K562 (cell line): ENCODE measurements around the gene ITGAE. TPM values are rescaled to one million over a fixed set of nuclear protein-coding genes. Genes with fewer than 3 reads are reported as not detected.

Source experiments
- CREM ChIP-seq: IDR thresholded peaks from 2 replicates; pipeline ENCODE4 v1.6.1; 2014; ENCODE audit warnings: antibody characterized with exemption, low read depth
- DPF2 ChIP-seq: fragments of 450-650 bp; IDR thresholded peaks from 2 replicates; pipeline ENCODE4 v1.6.1; 2016
- ELF1 ChIP-seq: fragments of 200-800 bp; sonication (Bioruptor generic); IDR thresholded peaks from 2 replicates; pipeline ENCODE4 v1.6.1; 2016; ENCODE audit warnings: missing genetic modification characterization, missing compliant biosample characterization
- RBBP5 ChIP-seq: fragments of 200-600 bp; sonication (generic); IDR thresholded peaks from 2 replicates; pipeline ENCODE4 v1.6.1; 2012; ENCODE audit warnings: borderline replicate concordance, mild to moderate bottlenecking, low read length, control low read depth, inconsistent platforms; ENCODE audit not compliant: insufficient read depth, poor library complexity, severe bottlenecking
- SOX6 ChIP-seq: fragments of 450-650 bp; IDR thresholded peaks from 2 replicates; pipeline ENCODE4 v1.6.1; 2014; ENCODE audit warnings: mild to moderate bottlenecking
- SPI1 ChIP-seq: IDR thresholded peaks from 2 replicates; pipeline ENCODE4 v1.6.1; 2011; ENCODE audit warnings: low read depth, low read length, control low read depth, borderline replicate concordance
- ZKSCAN3 ChIP-seq: fragments of 250-450 bp; sonication (Bioruptor Pico); IDR thresholded peaks from 2 replicates; pipeline ENCODE4 v1.4.0; 2020
- polyA plus RNA-seq, 8 experiments: library from polyadenylated mRNA; depleted of rRNA in 4 of 8; stranded (reverse) in 5 of 8; unstranded in 3 of 8; fragments of >200 nt; fragmentation: Nextera tagmentation in 2 of 8; fragmentation: Illumina TruSeq in 1 of 8; extraction: Ambion mirVana in 2 of 8; extraction: Trizol in 1 of 8; gene quantifications; 2 replicates each; pipeline versions ENCODE4 v1.2.1 to v1.2.3, GENCODE V29; 2011 to 2014; ENCODE audit warnings: inconsistent platforms in 1 of 8, missing spikeins in 1 of 8
- total RNA-seq, 7 experiments: library from RNA; depleted of rRNA in 6 of 7; stranded (reverse); fragments of >200 nt in 6 of 7; fragmentation: Illumina TruSeq in 2 of 7; extraction: Trizol in 2 of 7; gene quantifications; 2 replicates each; pipeline versions ENCODE4 v1.2.1 to v1.2.3, GENCODE V29; 2011 to 2021; ENCODE audit warnings: low replicate concordance in 1 of 7
- TF ChIP-seq, protein P1 (sequence below), 2 experiments: fragments of 450-650 bp; conservative IDR thresholded peaks; 2 replicates each; pipeline ENCODE4 v1.6.1; 2017; ENCODE audit warnings: mild to moderate bottlenecking in 2 of 2, moderate library complexity in 2 of 2
- TF ChIP-seq, protein P2 (sequence below): fragments of 250-450 bp; sonication (Bioruptor Pico); IDR thresholded peaks from 2 replicates; pipeline ENCODE4 v1.8.0; 2022; ENCODE audit warnings: inconsistent platforms, mild to moderate bottlenecking, moderate library complexity, borderline replicate concordance
- TF ChIP-seq, protein P3 (sequence below), 2 experiments: IDR thresholded peaks; 2 replicates each; pipeline ENCODE4 v1.6.1; 2012; ENCODE audit warnings: improper control_type of control experiment in 2 of 2, low read depth in 2 of 2, low read length in 2 of 2, borderline replicate concordance in 1 of 2
- TF ChIP-seq, protein P4 (sequence below): fragments of 450-650 bp; IDR thresholded peaks from 2 replicates; pipeline ENCODE4 v1.7.1; 2018; ENCODE audit warnings: mild to moderate bottlenecking, low read depth; ENCODE audit not compliant: partially characterized antibody
- TF ChIP-seq, protein P5 (sequence below): sonication (generic); formaldehyde crosslinking; IDR thresholded peaks from 2 replicates; pipeline ENCODE4 v1.8.0; 2022; ENCODE audit warnings: missing genetic modification reagents, mild to moderate bottlenecking, moderate library complexity, borderline replicate concordance
- TF ChIP-seq, protein P6 (sequence below): fragments of 250-450 bp; sonication (Bioruptor Pico); IDR thresholded peaks from 2 replicates; pipeline ENCODE4 v1.5.0; 2020; ENCODE audit warnings: mild to moderate bottlenecking, borderline replicate concordance

Gene ITGAE
- total and polyA plus RNA-seq, 9 of the 15 experiments (the other 6 are each of a cell fraction or from before 2014, with no cell fraction given): 14.8 to 160 (median 27.0) TPM

DNA sequence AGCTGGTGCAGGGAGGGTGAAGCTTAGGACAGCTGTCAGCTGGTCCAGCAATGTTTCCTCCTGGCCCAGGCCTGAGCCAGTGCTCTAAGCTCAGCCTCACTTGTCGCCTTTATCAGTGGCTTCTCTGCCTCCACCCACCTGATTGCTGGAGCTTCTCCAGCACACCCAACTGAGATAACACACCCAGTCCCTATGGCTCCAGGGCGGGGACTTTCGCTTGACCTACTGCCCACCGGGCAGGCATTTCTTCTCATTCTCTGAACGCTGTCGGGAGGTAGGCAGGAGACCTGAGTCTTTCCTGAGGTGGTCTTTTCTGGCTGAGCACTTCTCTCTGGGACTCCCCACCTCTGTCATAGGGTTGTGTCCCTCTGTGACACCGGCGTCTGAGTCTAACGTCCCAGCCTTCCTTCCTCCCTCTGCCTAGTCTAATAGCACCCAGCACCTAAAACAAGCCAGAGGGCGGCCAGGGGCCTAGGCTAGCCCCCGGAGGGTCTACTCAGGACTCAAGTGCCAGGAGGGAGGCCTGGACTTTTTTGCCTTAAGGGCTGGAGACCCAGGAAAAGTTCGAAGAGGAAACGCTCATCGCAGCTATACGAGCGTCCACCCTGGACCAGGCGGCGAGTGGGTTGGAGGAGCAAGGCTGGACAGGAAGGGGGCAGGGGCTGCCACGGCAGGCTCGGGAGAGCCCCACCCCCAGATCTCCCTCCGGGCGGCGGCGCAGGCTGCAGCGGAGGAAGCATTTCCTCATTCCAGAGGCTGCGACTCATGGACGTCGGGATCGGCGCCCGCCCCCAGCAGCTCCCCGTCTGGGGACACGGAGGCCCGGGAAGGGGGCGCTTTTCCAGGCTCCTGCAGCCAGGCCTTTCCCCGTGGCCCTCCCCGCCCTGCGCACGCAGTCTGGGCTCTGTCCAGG lies 133.4 kb downstream of the ITGAE start (continued):
- TF ChIP-seq, protein P1, sequence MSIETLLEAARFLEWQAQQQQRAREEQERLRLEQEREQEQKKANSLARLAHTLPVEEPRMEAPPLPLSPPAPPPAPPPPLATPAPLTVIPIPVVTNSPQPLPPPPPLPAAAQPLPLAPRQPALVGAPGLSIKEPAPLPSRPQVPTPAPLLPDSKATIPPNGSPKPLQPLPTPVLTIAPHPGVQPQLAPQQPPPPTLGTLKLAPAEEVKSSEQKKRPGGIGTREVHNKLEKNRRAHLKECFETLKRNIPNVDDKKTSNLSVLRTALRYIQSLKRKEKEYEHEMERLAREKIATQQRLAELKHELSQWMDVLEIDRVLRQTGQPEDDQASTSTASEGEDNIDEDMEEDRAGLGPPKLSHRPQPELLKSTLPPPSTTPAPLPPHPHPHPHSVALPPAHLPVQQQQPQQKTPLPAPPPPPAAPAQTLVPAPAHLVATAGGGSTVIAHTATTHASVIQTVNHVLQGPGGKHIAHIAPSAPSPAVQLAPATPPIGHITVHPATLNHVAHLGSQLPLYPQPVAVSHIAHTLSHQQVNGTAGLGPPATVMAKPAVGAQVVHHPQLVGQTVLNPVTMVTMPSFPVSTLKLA (conservative IDR thresholded peaks at IDR 0.05): peak in 1 of 2 experiments; percentile 9; a peak in 1 of 4 replicates
- TF ChIP-seq, protein P2, sequence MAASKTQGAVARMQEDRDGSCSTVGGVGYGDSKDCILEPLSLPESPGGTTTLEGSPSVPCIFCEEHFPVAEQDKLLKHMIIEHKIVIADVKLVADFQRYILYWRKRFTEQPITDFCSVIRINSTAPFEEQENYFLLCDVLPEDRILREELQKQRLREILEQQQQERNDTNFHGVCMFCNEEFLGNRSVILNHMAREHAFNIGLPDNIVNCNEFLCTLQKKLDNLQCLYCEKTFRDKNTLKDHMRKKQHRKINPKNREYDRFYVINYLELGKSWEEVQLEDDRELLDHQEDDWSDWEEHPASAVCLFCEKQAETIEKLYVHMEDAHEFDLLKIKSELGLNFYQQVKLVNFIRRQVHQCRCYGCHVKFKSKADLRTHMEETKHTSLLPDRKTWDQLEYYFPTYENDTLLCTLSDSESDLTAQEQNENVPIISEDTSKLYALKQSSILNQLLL (CRISPR knock-in tag): no peak
- peak; percentile 52; the same call in 1 of the 2 replicates for TF ChIP-seq DPF2
- TF ChIP-seq, protein P3, sequence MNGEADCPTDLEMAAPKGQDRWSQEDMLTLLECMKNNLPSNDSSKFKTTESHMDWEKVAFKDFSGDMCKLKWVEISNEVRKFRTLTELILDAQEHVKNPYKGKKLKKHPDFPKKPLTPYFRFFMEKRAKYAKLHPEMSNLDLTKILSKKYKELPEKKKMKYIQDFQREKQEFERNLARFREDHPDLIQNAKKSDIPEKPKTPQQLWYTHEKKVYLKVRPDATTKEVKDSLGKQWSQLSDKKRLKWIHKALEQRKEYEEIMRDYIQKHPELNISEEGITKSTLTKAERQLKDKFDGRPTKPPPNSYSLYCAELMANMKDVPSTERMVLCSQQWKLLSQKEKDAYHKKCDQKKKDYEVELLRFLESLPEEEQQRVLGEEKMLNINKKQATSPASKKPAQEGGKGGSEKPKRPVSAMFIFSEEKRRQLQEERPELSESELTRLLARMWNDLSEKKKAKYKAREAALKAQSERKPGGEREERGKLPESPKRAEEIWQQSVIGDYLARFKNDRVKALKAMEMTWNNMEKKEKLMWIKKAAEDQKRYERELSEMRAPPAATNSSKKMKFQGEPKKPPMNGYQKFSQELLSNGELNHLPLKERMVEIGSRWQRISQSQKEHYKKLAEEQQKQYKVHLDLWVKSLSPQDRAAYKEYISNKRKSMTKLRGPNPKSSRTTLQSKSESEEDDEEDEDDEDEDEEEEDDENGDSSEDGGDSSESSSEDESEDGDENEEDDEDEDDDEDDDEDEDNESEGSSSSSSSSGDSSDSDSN (IDR thresholded peaks at IDR 0.05; ENCODE audit: borderline replicate concordance in 1 of 2, low read depth in 2 of 2, low read length in 2 of 2): peak; percentile 52 to 72; a peak in 3 of 4 replicates
- 0 out of 2 replicates have a peak, but pooled peaks have one; percentile 44 for TF ChIP-seq CREM
- peak; percentile 69 for TF ChIP-seq ELF1 (tag)
- 0 out of 2 replicates have a peak, but pooled peaks have one; percentile 40 for TF ChIP-seq ZKSCAN3 (CRISPR knock-in tag)
- TF ChIP-seq RBBP5: no peak
- TF ChIP-seq, protein P4, sequence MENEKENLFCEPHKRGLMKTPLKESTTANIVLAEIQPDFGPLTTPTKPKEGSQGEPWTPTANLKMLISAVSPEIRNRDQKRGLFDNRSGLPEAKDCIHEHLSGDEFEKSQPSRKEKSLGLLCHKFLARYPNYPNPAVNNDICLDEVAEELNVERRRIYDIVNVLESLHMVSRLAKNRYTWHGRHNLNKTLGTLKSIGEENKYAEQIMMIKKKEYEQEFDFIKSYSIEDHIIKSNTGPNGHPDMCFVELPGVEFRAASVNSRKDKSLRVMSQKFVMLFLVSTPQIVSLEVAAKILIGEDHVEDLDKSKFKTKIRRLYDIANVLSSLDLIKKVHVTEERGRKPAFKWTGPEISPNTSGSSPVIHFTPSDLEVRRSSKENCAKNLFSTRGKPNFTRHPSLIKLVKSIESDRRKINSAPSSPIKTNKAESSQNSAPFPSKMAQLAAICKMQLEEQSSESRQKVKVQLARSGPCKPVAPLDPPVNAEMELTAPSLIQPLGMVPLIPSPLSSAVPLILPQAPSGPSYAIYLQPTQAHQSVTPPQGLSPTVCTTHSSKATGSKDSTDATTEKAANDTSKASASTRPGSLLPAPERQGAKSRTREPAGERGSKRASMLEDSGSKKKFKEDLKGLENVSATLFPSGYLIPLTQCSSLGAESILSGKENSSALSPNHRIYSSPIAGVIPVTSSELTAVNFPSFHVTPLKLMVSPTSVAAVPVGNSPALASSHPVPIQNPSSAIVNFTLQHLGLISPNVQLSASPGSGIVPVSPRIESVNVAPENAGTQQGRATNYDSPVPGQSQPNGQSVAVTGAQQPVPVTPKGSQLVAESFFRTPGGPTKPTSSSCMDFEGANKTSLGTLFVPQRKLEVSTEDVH: no peak
- TF ChIP-seq, protein P5, sequence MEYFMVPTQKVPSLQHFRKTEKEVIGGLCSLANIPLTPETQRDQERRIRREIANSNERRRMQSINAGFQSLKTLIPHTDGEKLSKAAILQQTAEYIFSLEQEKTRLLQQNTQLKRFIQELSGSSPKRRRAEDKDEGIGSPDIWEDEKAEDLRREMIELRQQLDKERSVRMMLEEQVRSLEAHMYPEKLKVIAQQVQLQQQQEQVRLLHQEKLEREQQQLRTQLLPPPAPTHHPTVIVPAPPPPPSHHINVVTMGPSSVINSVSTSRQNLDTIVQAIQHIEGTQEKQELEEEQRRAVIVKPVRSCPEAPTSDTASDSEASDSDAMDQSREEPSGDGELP (CRISPR knock-in tag): peak; percentile 86
- peak; percentile 30; the same call in 1 of the 2 replicates for TF ChIP-seq SOX6
- TF ChIP-seq, protein P6, sequence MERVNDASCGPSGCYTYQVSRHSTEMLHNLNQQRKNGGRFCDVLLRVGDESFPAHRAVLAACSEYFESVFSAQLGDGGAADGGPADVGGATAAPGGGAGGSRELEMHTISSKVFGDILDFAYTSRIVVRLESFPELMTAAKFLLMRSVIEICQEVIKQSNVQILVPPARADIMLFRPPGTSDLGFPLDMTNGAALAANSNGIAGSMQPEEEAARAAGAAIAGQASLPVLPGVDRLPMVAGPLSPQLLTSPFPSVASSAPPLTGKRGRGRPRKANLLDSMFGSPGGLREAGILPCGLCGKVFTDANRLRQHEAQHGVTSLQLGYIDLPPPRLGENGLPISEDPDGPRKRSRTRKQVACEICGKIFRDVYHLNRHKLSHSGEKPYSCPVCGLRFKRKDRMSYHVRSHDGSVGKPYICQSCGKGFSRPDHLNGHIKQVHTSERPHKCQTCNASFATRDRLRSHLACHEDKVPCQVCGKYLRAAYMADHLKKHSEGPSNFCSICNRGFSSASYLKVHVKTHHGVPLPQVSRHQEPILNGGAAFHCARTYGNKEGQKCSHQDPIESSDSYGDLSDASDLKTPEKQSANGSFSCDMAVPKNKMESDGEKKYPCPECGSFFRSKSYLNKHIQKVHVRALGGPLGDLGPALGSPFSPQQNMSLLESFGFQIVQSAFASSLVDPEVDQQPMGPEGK (CRISPR knock-in tag): no peak
- peak; percentile 45; the same call in 1 of the 2 replicates for TF ChIP-seq SPI1
